Left kidney (tissue), 2 donors: ENCODE measurements around the gene SLC44A2. TPM values are rescaled to one million over a fixed set of nuclear protein-coding genes. Genes with fewer than 3 reads are reported as not detected.

Experiments used
- DNase-seq: peaks from one replicate; pipeline ENCODE4 v3.0.0-alpha.2; 2013
- polyA plus RNA-seq: library from polyadenylated mRNA; unstranded; fragments of 120-200 nt; gene quantifications from one replicate; pipeline ENCODE4 v1.2.1, GENCODE V29; 2013; ENCODE audit not compliant: insufficient read length

SLC44A2 gene
- polyA plus RNA-seq, 1 donor: 180 TPM

DNA sequence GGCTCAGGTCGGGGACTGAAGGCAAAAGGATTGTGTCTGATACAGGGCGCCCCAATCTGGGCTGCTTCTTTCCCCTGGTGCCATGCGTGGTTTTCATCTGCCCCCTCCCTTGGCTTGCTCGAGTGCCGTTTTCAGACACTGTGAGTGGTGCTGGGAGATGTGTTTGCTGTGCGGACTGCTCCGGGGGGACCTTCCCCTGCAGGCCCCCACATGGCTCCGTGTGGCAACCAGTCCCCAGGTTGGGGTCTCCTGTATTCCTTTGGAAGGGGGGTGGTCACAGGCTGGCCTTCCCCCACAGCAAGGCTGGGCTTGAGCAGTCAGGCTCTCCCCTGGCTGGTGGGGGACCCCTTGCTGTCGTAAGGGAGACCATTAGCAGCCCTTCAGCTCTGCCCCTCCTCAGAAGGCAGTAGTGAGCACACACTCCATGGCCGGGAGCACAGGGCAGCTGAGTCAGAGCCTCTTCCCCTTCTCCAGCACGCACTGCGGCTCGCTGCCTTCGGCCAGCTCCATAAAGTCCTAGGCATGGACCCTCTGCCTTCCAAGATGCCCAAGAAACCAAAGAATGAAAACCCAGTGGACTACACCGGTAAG, 55.3 kb downstream of the SLC44A2 start:
- DNase-seq: no peak

DNA sequence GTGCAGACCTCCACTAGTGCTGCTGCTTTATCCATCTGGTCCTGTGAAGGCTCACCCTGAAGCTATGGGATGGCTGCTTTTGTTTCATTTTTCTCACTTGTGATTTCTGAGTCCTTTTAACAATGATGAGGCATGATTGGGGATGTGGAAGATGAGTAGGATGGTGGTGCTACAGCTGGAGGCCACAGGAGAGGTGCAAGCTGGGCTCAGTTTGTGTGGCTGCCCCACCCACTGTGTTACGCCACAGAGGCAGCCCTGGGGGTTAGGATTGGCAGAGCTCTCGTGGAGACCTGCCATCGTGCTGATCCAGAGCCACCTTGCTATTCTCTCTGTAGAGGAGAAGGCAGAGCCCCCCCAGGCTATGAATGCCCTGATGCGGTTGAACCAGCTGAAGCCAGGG, 56.3 kb downstream of the SLC44A2 start:
- DNase-seq: no peak

DNA sequence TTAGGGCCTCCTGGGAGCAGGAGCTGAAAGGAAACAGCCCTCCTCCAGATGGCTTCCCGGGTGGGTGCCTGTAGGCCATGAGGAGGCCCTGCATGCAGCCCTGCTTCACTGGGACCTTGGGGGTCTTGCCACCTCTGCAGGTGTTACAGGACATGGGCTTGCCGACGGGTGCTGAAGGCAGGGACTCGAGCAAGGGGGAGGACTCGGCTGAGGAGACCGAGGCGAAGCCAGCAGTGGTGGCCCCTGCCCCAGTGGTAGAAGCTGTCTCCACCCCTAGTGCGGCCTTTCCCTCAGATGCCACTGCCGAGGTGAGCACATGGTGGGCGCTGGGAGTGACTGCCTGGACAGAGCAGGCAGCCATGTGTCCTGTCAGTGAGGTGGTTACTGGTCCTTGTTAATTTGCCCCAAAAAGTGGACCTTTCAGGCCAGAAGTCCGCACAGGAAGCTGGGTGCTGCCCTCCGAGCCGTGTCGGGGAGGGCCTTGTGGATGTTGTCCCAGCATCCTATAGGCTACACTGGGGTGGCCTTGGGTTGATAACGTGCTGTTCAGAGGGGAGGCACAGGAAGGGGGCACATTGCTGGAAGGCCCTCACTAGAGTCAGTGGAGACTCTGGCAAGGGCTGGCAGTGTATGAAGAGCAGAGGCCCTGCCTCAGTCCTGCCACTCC, 57.2 kb downstream of the SLC44A2 start:
- no peak for DNase-seq

DNA sequence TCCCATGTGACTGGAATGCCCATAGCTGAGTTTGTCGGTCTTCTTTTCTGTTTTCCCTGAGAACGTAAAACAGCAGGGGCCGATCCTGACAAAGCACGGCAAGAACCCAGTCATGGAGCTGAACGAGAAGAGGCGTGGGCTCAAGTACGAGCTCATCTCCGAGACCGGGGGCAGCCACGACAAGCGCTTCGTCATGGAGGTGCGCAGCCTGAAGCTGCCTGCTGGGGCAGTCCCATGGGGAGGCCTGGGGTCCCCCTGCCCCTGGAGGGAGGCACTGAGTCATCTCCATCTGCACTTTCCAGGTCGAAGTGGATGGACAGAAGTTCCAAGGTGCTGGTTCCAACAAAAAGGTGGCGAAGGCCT, 57.7 kb downstream of the SLC44A2 start:
- no peak for DNase-seq

DNA sequence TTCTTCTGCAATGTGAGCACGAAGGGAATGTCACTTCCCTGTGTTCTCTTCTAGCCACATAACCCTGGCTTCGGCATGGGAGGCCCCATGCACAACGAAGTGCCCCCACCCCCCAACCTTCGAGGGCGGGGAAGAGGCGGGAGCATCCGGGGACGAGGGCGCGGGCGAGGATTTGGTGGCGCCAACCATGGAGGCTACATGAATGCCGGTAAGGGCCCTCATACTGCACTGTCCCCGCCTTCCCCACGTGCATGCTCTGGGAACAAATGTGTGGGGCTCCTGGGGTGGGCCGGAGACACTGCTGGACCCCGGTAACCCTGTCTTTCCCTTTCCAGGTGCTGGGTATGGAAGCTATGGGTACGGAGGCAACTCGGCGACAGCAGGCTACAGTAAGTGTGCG, 58.2 kb downstream of the SLC44A2 start:
- no peak for DNase-seq

DNA sequence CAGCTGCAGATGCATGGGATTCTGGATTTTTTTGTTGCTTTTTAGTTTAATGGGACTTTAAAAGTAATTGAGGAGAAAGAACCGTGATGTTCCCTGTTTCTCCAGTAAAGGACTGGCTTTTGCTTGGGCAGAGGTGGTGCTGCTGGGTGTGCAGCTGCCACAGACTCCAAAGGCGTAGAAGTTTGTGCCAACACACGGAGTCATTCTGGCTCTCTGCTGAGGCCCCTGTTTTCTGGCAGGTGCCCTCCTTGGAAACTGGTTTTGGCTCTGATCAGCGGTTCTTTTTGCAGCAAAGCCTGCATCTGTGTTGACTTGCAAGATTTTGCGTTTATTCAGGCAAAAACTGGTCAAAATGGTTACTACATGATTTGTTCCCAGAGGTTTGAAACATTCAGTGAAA, 59.9 kb downstream of the SLC44A2 start:
- DNase-seq: no peak

DNA sequence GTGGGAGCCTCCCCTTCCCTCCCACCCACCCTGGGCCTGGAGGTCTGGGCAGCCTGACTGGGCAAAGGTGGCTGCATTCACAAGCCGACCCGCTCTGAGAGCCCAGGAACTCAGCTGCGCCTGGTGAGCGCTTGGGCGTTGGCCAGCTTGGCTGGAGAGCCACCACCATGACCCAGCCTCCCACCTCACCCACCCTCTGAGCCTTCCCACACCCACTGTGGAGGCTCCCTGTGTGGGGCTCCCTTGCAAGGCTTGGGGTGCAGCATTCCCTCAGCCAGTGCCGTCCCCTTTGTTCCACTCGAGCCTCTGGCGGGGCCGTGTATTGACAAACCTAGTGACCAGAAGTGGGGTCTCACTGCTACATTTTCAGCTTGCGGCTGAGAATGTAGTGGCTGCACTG, 60.8 kb downstream of the SLC44A2 start:
- no peak for DNase-seq

DNA sequence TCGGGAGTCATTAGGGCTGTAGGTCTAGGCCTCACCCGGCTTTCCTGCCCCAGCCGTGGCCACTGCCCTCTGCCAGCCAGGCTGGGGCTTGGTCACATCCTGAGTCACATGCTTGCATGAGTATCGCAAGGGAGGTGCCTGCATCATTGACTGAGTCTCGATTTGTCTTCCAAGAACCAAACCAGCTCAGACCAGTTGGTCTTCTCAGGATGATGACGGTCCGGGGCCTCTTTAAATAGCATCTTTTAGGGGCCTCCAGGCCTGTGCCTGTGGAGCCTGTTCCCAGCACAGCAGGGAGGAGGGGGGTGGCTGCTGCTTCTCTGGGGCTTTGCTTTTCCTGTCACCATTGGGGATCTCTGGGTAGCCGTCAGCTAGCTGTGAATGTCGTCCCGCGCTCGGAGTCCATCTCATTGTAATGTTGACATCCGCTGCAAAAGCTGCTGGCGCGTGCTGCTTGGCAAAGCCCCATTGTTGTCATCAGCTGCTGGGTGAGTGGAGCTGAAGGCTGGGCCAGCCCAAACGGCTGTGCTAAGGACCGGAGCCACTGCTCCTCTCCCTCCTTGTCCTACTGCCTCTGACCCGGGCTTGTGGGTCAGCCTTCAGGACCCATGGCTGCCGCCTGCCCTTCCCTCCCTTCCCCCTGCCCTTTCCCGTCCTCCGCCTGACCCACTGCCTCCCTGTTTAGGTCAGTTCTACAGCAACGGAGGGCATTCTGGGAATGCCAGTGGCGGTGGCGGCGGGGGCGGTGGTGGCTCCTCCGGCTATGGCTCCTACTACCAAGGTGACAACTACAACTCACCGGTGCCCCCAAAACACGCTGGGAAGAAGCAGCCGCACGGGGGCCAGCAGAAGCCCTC, 61.5 kb downstream of the SLC44A2 start:
- no peak for DNase-seq

DNA sequence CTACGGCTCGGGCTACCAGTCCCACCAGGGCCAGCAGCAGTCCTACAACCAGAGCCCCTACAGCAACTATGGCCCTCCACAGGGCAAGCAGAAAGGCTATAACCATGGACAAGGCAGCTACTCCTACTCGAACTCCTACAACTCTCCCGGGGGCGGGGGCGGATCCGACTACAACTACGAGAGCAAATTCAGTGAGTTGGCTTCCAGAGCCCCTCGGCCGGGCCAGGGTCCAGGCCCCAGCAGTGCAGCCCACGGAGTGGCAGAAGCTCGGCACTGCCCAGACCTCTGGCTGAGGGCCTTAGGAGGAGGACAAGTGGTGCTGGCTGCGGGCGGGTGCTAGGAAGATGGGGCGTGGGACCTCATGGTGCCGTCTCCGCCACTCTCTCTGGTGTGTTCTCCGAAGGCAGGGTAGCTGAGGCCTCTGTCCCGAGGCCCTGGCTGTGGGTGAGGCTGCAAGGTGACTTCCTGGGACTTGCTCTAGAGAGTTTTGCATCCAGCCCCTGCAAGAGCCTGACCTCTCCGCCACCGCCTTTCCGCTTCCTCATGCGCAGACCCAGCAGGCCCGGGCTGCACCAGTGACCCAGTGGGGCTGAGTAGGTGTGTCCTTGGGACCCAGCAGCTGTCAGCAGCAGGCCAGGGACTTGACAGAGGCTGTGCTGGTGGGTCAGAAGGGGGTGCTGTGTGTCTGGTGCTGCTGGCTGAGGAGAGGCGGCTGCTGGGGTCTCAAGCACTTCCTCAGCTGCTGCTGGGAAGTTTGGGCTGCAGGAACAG, 62.4 kb downstream of the SLC44A2 start:
- DNase-seq: no peak

DNA sequence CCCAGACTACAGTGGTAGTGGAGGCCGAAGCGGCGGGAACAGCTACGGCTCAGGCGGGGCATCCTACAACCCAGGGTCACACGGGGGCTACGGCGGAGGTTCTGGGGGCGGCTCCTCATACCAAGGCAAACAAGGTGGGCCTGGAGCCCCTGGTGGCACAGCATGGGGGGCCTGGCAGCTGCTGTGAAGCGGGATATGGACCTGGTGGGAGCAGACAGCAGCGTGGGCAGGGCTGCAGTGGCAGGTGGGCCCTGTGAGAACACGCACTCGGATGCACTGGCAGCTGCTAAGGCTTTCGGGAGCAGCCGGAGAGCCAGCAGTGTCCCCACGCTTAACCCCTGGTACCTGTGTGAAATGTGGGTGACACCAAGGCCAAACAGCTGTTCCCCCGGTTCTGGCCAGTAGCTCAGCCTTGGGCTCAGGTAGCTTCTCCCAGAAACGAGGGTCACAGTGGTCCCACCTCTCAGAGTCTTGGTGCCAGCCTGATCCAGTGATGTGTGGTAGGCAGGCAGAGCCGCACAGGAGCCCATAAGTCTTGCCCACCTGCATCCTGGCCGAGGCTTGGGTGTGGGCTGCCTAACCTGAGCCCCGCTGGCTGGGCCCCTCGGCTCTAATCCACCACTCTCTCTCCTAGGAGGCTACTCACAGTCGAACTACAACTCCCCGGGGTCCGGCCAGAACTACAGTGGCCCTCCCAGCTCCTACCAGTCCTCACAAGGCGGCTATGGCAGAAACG, 63.4 kb downstream of the SLC44A2 start:
- DNase-seq: no peak

DNA sequence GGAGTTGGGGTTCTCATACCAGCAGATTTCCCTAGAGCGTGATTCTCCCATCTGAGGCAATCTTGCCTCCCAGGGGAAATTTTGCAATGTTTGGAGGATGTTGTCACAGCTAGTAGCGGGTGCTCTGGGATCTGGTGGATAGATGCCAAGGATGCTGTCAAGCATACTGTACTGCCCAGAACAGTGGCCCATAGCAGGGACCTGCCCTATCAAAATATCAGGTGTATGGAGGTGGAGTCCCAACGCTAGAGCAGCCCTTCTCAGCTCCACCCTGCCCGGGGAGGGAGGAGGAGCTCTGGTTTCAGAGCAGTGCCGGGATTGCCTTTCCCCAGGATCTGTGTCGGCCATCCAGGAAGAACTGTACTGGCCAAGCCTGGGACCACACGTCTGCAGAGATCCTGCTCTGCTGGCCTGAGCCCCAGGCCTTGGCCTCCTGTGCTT, 65.0 kb downstream of the SLC44A2 start:
- DNase-seq: no peak

DNA sequence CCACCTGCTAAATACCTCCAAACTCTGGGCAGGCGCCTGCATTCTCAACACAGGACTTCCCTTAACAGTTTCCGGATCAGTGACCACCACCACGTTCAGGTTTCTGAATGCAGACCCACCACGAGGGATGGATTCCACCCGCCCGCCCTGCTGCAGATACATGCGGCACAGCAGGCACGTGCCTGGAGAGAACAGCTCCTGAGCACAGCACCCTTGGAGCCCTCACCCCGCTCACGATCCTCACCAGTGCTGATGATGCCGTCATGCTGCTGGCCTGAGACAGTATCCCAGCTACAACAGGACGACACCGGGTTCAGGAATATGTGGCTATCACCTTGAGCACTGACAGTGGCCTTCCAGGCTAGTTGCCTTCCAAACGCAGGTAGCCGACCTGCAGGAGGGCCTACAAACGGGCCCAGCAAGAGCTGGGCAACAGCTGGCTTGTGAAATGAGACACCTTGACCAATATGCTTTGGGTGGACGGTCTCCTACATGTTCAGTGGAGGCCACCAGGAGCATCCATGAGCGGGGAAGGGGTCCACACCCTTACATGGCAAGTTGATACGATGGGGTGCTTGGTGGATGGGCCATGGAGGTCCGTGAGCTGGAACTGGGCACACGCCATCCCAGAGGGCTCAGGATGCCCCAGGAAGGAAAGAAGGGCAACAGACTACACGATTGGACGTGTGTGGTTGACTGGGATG, 66.0 kb downstream of the SLC44A2 start:
- no peak for DNase-seq

DNA sequence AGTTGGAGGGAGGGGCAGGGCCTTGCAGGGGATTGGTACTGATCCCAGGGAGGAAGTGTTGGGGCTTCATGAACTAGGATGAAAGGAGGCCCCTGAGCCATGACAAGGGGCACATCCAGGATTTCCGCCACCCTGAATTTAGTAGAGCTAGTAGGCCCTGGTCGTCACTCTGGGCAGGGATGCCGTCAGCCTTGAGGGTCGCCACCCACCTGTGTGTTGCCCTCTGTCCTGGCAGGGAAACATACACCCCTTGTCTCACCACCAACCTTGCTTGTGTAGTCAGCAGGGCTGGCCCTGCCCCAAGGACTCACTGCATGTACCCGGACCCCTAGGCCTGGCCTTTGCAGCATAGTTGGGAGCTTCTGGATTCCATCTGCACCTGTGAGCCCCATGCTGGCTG, 66.5 kb downstream of the SLC44A2 start:
- no peak for DNase-seq

DNA sequence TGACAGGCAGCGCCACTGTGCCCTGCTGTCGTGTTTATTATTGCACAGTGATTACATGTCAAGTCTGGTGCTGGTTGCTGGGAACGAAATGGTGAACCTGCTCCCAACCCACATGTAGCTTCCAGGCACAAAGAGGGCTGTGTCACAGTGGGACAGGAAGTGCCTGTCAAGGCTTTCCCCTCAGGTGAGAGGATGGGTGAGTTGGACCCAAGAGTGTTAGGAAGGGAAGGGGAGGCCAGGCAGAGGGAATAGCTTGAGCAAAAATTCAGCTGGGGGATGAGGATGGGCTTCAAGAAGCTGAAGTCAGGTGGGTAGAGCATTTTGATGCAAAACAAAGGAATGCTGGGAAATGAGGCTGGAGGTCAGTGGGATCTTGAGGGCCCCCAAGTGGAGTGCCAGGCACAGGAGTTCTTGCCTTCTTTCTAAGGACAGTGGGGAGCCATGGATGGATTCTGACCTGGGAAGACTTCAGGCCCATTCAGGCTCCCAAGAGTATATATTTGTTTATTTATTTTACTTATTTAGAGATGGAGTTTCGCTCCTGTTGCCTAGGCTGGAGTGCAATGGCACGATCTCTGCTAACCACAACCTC, 67.4 kb downstream of the SLC44A2 start:
- no peak for DNase-seq

Other genes starting within 250 kb of the SLC44A2 start
- gene TYK2, start 245.0 kb upstream of the SLC44A2 start, polyA plus RNA-seq: 133 TPM
- gene CDC37, start 222.0 kb upstream of the SLC44A2 start, polyA plus RNA-seq: 141 TPM
- 1.5 TPM for gene PDE4A, start 205.0 kb upstream of the SLC44A2 start, polyA plus RNA-seq
- gene KEAP1, start 122.2 kb upstream of the SLC44A2 start, polyA plus RNA-seq: 74.0 TPM
- 0.57 TPM for gene S1PR5, start 108.1 kb upstream of the SLC44A2 start, polyA plus RNA-seq
- 26.8 TPM for gene ATG4D, start 81.6 kb upstream of the SLC44A2 start, polyA plus RNA-seq
- 42.2 TPM for gene KRI1, start 59.5 kb upstream of the SLC44A2 start, polyA plus RNA-seq
- 8.5 TPM for gene CDKN2D, start 56.6 kb upstream of the SLC44A2 start, polyA plus RNA-seq
- gene AP1M2, start 38.2 kb upstream of the SLC44A2 start, polyA plus RNA-seq: 35.5 TPM
- 358 TPM for gene ILF3, start 28.8 kb downstream of the SLC44A2 start, polyA plus RNA-seq
- gene QTRT1, start 75.9 kb downstream of the SLC44A2 start, polyA plus RNA-seq: 51.1 TPM
- gene DNM2, start 92.5 kb downstream of the SLC44A2 start, polyA plus RNA-seq: 155 TPM
- 45.8 TPM for gene TMED1, start 210.7 kb downstream of the SLC44A2 start, polyA plus RNA-seq
- 1.4 TPM for gene C19orf38, start 222.9 kb downstream of the SLC44A2 start, polyA plus RNA-seq
- 43.5 TPM for gene CARM1, start 246.0 kb downstream of the SLC44A2 start, polyA plus RNA-seq